Esophagus muscularis mucosa (tissue), 3 donors: ENCODE measurements around the gene ACER3.
A peak's percentile ranks its signal among the peaks of the same experiment; 100 is the strongest.

Experiments used
- POLR2A ChIP-seq: fragments of 450-650 bp; IDR thresholded peaks from one replicate; pipeline ENCODE4 v1.6.1; 2017; ENCODE audit warnings: antibody characterized with exemption, moderate library complexity, mild to moderate bottlenecking, low read depth
- TF ChIP-seq, protein P1 (sequence below), 3 experiments: fragments of 200-600 bp in 2 of 3; fragments of 450-650 bp in 1 of 3; sonication (generic) in 2 of 3; IDR thresholded peaks; one replicate each; pipeline ENCODE4 v1.5.1; 2017 to 2019; ENCODE audit warnings: antibody characterized with exemption in 3 of 3, mild to moderate bottlenecking in 2 of 3, moderate library complexity in 1 of 3

DNA sequence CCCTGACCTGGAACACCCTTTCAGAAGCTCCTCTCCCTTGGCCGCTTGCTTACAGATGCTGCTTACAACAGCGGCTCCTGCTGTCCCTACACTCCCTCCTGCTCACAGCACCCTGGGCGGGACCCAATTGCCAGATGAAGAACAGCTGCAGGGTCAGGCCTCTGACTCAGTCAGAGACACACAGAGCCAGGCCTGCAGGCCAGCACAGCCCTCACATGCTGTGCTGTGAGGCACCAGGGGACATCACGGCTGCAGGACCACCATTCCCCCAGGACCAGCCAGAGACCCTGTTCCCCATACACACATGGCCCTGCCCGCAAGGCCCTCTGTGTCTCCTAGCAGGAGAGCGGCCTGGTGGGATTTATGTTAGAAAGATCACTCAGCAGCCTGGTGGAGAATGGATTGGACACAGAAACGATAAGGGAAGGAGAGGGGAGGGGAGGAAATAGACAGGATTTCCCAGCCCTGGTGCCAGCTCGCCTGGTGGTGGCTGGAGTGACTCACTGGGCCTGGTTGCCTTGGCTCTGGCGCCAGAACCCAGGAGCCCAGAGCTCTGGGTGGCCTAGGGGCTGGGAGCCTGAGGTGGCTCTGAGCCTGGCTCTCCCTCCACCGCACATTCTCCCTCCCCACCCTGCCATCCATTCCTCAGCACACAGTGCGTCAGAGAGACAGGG, 212.7 kb downstream of the ACER3 start:
- TF ChIP-seq, protein P1, sequence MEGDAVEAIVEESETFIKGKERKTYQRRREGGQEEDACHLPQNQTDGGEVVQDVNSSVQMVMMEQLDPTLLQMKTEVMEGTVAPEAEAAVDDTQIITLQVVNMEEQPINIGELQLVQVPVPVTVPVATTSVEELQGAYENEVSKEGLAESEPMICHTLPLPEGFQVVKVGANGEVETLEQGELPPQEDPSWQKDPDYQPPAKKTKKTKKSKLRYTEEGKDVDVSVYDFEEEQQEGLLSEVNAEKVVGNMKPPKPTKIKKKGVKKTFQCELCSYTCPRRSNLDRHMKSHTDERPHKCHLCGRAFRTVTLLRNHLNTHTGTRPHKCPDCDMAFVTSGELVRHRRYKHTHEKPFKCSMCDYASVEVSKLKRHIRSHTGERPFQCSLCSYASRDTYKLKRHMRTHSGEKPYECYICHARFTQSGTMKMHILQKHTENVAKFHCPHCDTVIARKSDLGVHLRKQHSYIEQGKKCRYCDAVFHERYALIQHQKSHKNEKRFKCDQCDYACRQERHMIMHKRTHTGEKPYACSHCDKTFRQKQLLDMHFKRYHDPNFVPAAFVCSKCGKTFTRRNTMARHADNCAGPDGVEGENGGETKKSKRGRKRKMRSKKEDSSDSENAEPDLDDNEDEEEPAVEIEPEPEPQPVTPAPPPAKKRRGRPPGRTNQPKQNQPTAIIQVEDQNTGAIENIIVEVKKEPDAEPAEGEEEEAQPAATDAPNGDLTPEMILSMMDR (IDR thresholded peaks at IDR 0.05), result peak; percentile 26 to 46 (median 35)
- no peak for TF ChIP-seq POLR2A
